Common myeloid progenitor, CD34-positive (primary cell): Measurements from ENCODE around the gene FAM124B.
"Not testable (repeated sequence)": the region's sequence is repeated elsewhere in the genome, so short reads cannot be mapped to it uniquely, and the experiment has no call there.

Source experiments
- CTCF ChIA-PET: fragments of 350-600 bp; sonication (Branson Sonifier 250); formaldehyde crosslinking; loops from one replicate; lab custom pipeline; 2021; ENCODE audit warnings: antibody characterized with exemption; lab: Charles Lee
- POLR2A ChIA-PET: fragments of 350-600 bp; sonication (Branson Sonifier 250); formaldehyde crosslinking; loops from one replicate; lab custom pipeline; 2021; ENCODE audit warnings: antibody characterized with exemption; lab: Charles Lee
- DNase-seq, 3 donors: peaks; one replicate each; pipeline versions ENCODE4 v3.0.0 to v3.0.0-alpha.2; 2013
- H3K27ac ChIP-seq, 2 experiments: 1 replicate in 1 of 2; 2 replicates in 1 of 2; pipeline ENCODE4 v1.7.0; 2013; ENCODE audit warnings: inconsistent platforms in 2 of 2, low read length in 2 of 2, mild to moderate bottlenecking in 2 of 2, low read depth in 1 of 2, moderate library complexity in 1 of 2; ENCODE audit not compliant: severe bottlenecking in 2 of 2, insufficient read depth in 1 of 2, poor library complexity in 1 of 2
- H3K27me3 ChIP-seq, 5 experiments: replicated peaks in 2 of 5; 1 replicate in 3 of 5; 2 replicates in 2 of 5; pipeline versions ENCODE4 v1.6.1 to v1.7.0; 2013; ENCODE audit warnings: low read length in 4 of 5, mild to moderate bottlenecking in 2 of 5, moderate library complexity in 2 of 5, inconsistent platforms in 1 of 5; ENCODE audit not compliant: insufficient read depth in 5 of 5, control insufficient read depth in 4 of 5
- H3K36me3 ChIP-seq, 4 experiments: 1 replicate in 2 of 4; 2 replicates in 2 of 4; pipeline versions ENCODE4 v1.6.1 to v1.7.0; 2013; ENCODE audit warnings: low read length in 3 of 4, control low read depth in 1 of 4, mild to moderate bottlenecking in 1 of 4; ENCODE audit not compliant: control insufficient read depth in 4 of 4, insufficient read depth in 4 of 4
- H3K4me1 ChIP-seq, 4 experiments: 1 replicate in 3 of 4; 2 replicates in 1 of 4; pipeline versions ENCODE4 v1.6.1 to v1.7.1; 2013; ENCODE audit warnings: low read length in 3 of 4, mild to moderate bottlenecking in 3 of 4, control low read depth in 1 of 4, inconsistent platforms in 1 of 4, moderate library complexity in 1 of 4; ENCODE audit not compliant: control insufficient read depth in 4 of 4, insufficient read depth in 4 of 4; ENCODE audit errors: control extremely low read depth in 1 of 4
- H3K4me3 ChIP-seq, 7 experiments: 1 replicate in 4 of 7; 2 replicates in 3 of 7; pipeline versions ENCODE4 v1.5.1 to v1.7.0; 2013; ENCODE audit warnings: mild to moderate bottlenecking in 7 of 7, low read length in 6 of 7, moderate library complexity in 6 of 7, inconsistent platforms in 2 of 7, low read depth in 2 of 7, control low read depth in 1 of 7; ENCODE audit not compliant: insufficient read depth in 4 of 7, control insufficient read depth in 1 of 7; ENCODE audit errors: extremely low read depth in 1 of 7
- H3K9me3 ChIP-seq, 5 experiments: 1 replicate in 4 of 5; 2 replicates in 1 of 5; pipeline versions ENCODE4 v1.6.1 to v1.7.1; 2013; ENCODE audit warnings: low read length in 4 of 5, mild to moderate bottlenecking in 2 of 5, inconsistent platforms in 1 of 5, low read depth in 1 of 5, moderate library complexity in 1 of 5; ENCODE audit not compliant: control insufficient read depth in 4 of 5, insufficient read depth in 2 of 5; ENCODE audit errors: control extremely low read depth in 1 of 5
- WGBS: methylation state at CpG from one replicate; pipeline ENCODE4 v1.1.5; 2013; ENCODE audit not compliant: insufficient coverage; 5-methylcytosine and 5-hydroxymethylcytosine counted together

Gene FAM124B

GRCh38 chr2:224400886-224401632 lies 848 bp downstream of the FAM124B start:
- H3K36me3 ChIP-seq, result peaks cover 4 to 12% (median 5%) of the 10 kb centered on the region in 4 experiments
- peaks cover 0 to 5% (median 0%) of the 10 kb centered on the region in 5 experiments for H3K9me3 ChIP-seq
- POLR2A ChIA-PET, result interaction anchor here (1.2 to 2.2 kb wide), 2 partner anchors 12 to 42 kb away, joined by 3 to 10 read pairs; no protein-coding TSS in a partner anchor
- WGBS, result 1% methylated on average over 21 of the region's 22 CpGs
- peak; percentile 32 to 68 (median 54) for DNase-seq
- H3K27me3 ChIP-seq, result no peaks in the 10 kb centered on the region
- peak overlapping the region; percentile 92 to 96 for H3K27ac ChIP-seq
- H3K4me1 ChIP-seq, result peaks cover 28 to 79% (median 51%) of the 10 kb centered on the region in 4 experiments
- peak overlapping the region; percentile 59 to 97 (median 88) for H3K4me3 ChIP-seq
- CTCF ChIA-PET, result interaction anchor here (0.8 to 5.5 kb wide), 17 partner anchors 8 to 49 kb away, joined by 3 to 51 read pairs (median 7); no protein-coding TSS in a partner anchor

GRCh38 chr2:224400174-224400810 lies 1.6 kb downstream of the FAM124B start:
- peak overlapping the region in 6 of 7 experiments; percentile 82 to 97 (median 88) for H3K4me3 ChIP-seq
- WGBS, result 29% methylated on average over 5 of the region's 8 CpGs

GRCh38 chr2:224398289-224398688 lies 3.6 kb downstream of the FAM124B start:
- peaks cover 6 to 27% (median 9%) of the 10 kb centered on the region in 4 experiments for H3K36me3 ChIP-seq
- peak overlapping the region in 2 of 7 experiments; percentile 33 to 97 for H3K4me3 ChIP-seq
- peaks cover 0 to 3% (median 0%) of the 10 kb centered on the region in 5 experiments for H3K9me3 ChIP-seq
- H3K27ac ChIP-seq, result no peak overlapping the region
- no peaks in the 10 kb centered on the region for H3K27me3 ChIP-seq
- POLR2A ChIA-PET, result interaction anchor here (0.6 kb wide), 1 partner anchor 44 kb away, joined by 3 read pairs; no protein-coding TSS in a partner anchor
- CTCF ChIA-PET, result interaction anchor here (1.0 to 5.4 kb wide), 4 partner anchors 10 to 56 kb away, joined by 3 to 51 read pairs (median 16); no protein-coding TSS in a partner anchor
- WGBS, result 83% methylated on average over 2 of the region's 3 CpGs
- peaks cover 28 to 69% (median 39%) of the 10 kb centered on the region in 4 experiments for H3K4me1 ChIP-seq
- no peak for DNase-seq

More at GRCh38 chr2:224400174-224400810, 1.6 kb downstream of the FAM124B start:
- Histone ChIP-seq H3K4me1 (peaks cover 28 to 79% (median 47%) of the 10 kb centered on the region in 4 experiments), H3K27me3 (no peaks in the 10 kb centered on the region), H3K27ac (peak overlapping the region; percentile 92 to 96), H3K36me3 (peaks cover 4 to 12% (median 5%) of the 10 kb centered on the region in 4 experiments), H3K9me3 (peaks cover 0 to 3% (median 0%) of the 10 kb centered on the region in 5 experiments)
- peak in 1 of 3 donors; percentile 19 for DNase-seq
- ChIA-PET POLR2A (interaction anchor here (0.5 to 2.2 kb wide), 3 partner anchors 12 to 50 kb away, joined by 3 to 10 read pairs (median 3); no protein-coding TSS in a partner anchor), CTCF (interaction anchor here (0.8 to 5.5 kb wide), 15 partner anchors 8 to 242 kb away, joined by 3 to 51 read pairs (median 7); no protein-coding TSS in a partner anchor)

GRCh38 chr2:224397100-224397499 lies 4.8 kb downstream of the FAM124B start:
- peaks cover 22 to 70% (median 36%) of the 10 kb centered on the region in 4 experiments for H3K4me1 ChIP-seq
- H3K27ac ChIP-seq, POLR2A ChIA-PET, H3K4me3 ChIP-seq, H3K27me3 ChIP-seq, DNase-seq, H3K9me3 ChIP-seq: not testable (repeated sequence)
- WGBS, result 100% methylated on average over 2 of the region's 5 CpGs
- peaks cover 6 to 36% (median 15%) of the 10 kb centered on the region in 4 experiments for H3K36me3 ChIP-seq
- CTCF ChIA-PET, result interaction anchor here (5.2 to 5.4 kb wide), 2 partner anchors 9 to 26 kb away, joined by 28 to 51 read pairs; no protein-coding TSS in a partner anchor

GRCh38 chr2:224395620-224396390 lies 6.1 kb downstream of the FAM124B start:
- Histone ChIP-seq H3K27ac (no peak overlapping the region), H3K4me3 (peak overlapping the region in 2 of 7 experiments; percentile 3 to 33), H3K27me3 (no peaks in the 10 kb centered on the region), H3K36me3 (peaks cover 6 to 38% (median 18%) of the 10 kb centered on the region in 4 experiments), H3K9me3 (peaks cover 0 to 3% (median 0%) of the 10 kb centered on the region in 5 experiments), H3K4me1 (peaks cover 17 to 60% (median 26%) of the 10 kb centered on the region in 4 experiments)
- peak in 1 of 3 donors; percentile 23 for DNase-seq
- CTCF ChIA-PET, result interaction anchor here (0.7 to 1.4 kb wide), 6 partner anchors 11 to 58 kb away, joined by 3 to 4 read pairs (median 3); no protein-coding TSS in a partner anchor
- POLR2A ChIA-PET, result no interaction called here
- WGBS, result 78% methylated on average over 7 of the region's 9 CpGs
